Breast epithelium (tissue), 3 donors: ENCODE results near the gene CDKN2AIP.
"Not testable (repeated sequence)": the region's sequence is repeated elsewhere in the genome, so short reads cannot be mapped to it uniquely, and the experiment has no call there.

Experiments
- CTCF ChIP-seq, 3 donors: fragments of 450-650 bp; IDR thresholded peaks; one replicate each; pipeline ENCODE4 v1.5.1; 2016 to 2017; ENCODE audit warnings: antibody characterized with exemption in 3 of 3, mild to moderate bottlenecking in 3 of 3, moderate library complexity in 3 of 3
- POLR2A ChIP-seq: fragments of 450-650 bp; IDR thresholded peaks from one replicate; pipeline ENCODE4 v1.6.1; 2016; ENCODE audit warnings: antibody characterized with exemption, mild to moderate bottlenecking, moderate library complexity
- POLR2AphosphoS5 ChIP-seq, 3 donors: sonication (generic); formaldehyde crosslinking; IDR thresholded peaks; one replicate each; pipeline ENCODE4 v1.6.1; 2017; ENCODE audit warnings: antibody characterized with exemption in 3 of 3

GRCh38 chr4:183465879-183466278 is 21.4 kb downstream of the CDKN2AIP start:
- not testable (repeated sequence) for TF ChIP-seq CTCF (IDR thresholded peaks at IDR 0.05); POLR2A; POLR2AphosphoS5 (IDR thresholded peaks at IDR 0.05)
